Fibroblast of upper back skin (primary cell): ENCODE results near the gene APPBP2.
"Not testable (repeated sequence)": the region's sequence is repeated elsewhere in the genome, so short reads cannot be mapped to it uniquely, and the experiment has no call there.

Experiments
- DNase-seq: peaks from one replicate; pipeline ENCODE4 v3.0.0-alpha.2; 2013

Gene APPBP2

GRCh38 chr17:60529806-60530205 lies 3.8 kb upstream of the APPBP2 start:
- no peak for DNase-seq

GRCh38 chr17:60528828-60529227 lies 2.8 kb upstream of the APPBP2 start:
- no peak for DNase-seq

- DNase-seq = no peak
These were observed 1.7 kb upstream of the APPBP2 start for GRCh38 chr17:60527701-60528100.

GRCh38 chr17:60526726-60527125 lies 684 bp upstream of the APPBP2 start:
- peak; percentile 22 for DNase-seq

- no peak for DNase-seq
These were observed 736 bp downstream of the APPBP2 start for GRCh38 chr17:60525328-60525684.

GRCh38 chr17:60524463-60525327 lies 1.3 kb downstream of the APPBP2 start:
- peak; percentile 8 for DNase-seq

- no peak for DNase-seq
These were observed 2.2 kb downstream of the APPBP2 start for GRCh38 chr17:60523822-60524221.

GRCh38 chr17:60522889-60523626 lies 3.0 kb downstream of the APPBP2 start:
- DNase-seq = no peak

GRCh38 chr17:60519795-60520194 lies 6.2 kb downstream of the APPBP2 start:
- no peak for DNase-seq

GRCh38 chr17:60515683-60516082 lies 10.4 kb downstream of the APPBP2 start:
- not testable (repeated sequence) for DNase-seq

GRCh38 chr17:60515199-60515598 lies 10.8 kb downstream of the APPBP2 start:
- not testable (repeated sequence) for DNase-seq

GRCh38 chr17:60514500-60514899 lies 11.5 kb downstream of the APPBP2 start:
- DNase-seq = no peak

GRCh38 chr17:60514053-60514452 lies 12.0 kb downstream of the APPBP2 start:
- no peak for DNase-seq

GRCh38 chr17:60513014-60513413 lies 13.0 kb downstream of the APPBP2 start:
- no peak for DNase-seq

GRCh38 chr17:60510723-60511122 lies 15.3 kb downstream of the APPBP2 start:
- no peak for DNase-seq

- DNase-seq = no peak
These were observed 16.0 kb downstream of the APPBP2 start for GRCh38 chr17:60510031-60510430.

GRCh38 chr17:60508384-60508980 lies 17.6 kb downstream of the APPBP2 start:
- DNase-seq = no peak

GRCh38 chr17:60506312-60506711 lies 19.7 kb downstream of the APPBP2 start:
- peak; percentile 87 for DNase-seq

GRCh38 chr17:60502145-60502544 lies 23.9 kb downstream of the APPBP2 start:
- DNase-seq = no peak

GRCh38 chr17:60501589-60501988 lies 24.5 kb downstream of the APPBP2 start:
- no peak for DNase-seq

- DNase-seq = no peak
These were observed 30.0 kb downstream of the APPBP2 start for GRCh38 chr17:60496041-60496440.

GRCh38 chr17:60495260-60495659 lies 30.8 kb downstream of the APPBP2 start:
- no peak for DNase-seq

GRCh38 chr17:60493847-60494321 lies 32.2 kb downstream of the APPBP2 start:
- DNase-seq = peak; percentile 20

GRCh38 chr17:60491771-60492170 lies 34.3 kb downstream of the APPBP2 start:
- DNase-seq = no peak
